SIG-M5 (cell line): ENCODE measurements around the gene MKKS.

Experiments
- DNase-seq: peaks from one replicate; lab custom pipeline; 2025; lab: John Stamatoyannopoulos, UW

Gene MKKS

DNA sequence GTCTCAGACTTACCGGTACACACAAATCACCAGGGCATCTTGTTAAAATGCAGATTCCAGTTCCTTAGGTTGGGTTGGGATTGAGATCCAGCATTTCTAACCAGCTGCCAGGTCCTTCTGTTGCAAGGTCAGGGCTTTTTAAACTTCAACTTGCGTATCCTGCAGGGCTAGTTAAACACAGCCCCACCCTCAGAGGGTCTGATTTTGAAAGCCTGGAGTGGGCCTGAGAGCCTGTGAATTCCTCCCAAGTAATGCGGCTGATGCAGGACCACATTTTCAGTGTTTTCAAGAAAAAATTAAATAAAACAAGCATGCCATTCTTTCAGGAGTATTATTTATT lies 65.3 kb downstream of the MKKS start:
- DNase-seq, result no peak

GRCh38 chr20:10367943-10368701 lies 65.9 kb downstream of the MKKS start:
- DNase-seq, result no peak

DNA sequence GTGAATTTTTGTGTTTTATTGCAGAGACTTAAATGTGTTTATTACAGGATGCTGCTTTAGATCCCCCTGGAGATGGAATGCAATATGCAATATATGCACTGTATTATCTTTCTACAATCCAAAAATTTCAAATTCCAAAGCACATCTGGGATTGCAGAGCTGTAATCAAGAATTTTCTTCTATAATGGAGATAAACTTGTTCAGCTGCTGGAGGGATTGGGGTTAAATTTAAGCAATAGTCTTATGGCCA lies 66.4 kb downstream of the MKKS start:
- no peak for DNase-seq

DNA sequence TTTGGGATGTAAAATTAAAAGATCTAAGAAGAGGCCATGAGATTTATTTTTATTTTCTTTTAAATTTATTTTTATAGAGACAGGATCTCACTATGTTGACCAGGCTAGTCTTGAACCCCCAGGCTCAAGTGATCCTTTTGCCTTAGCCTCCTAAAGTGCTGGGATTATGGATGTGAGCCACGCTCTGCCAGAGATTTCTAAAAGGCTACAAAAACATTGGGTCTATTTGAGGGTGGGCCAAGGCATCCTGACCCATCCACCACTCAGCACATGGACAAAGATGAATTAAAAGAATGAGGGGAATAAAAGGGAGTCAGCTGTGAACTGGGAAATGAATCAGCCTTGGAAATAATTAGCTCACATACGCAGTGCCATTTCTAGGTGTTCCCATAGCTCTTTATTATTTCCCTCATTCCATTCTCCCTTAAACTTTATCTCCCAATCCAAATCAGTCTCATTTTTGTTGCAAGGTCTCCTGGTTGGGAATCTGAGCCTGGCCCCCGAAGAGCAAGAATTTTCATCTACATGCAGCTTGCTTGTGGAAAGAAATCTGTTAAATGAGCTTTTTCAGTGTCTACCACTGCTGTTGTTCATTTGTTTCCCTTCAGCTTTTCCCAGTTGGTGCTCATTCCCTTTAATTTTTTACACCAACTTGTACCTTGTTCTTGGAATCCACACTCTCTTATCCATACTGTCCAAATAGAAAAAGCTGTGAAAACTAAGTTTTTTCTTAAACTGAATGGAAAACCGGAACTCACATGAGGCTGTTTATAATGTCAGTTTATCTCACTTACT lies 66.9 kb downstream of the MKKS start:
- no peak for DNase-seq

GRCh38 chr20:10362674-10363073 lies 71.3 kb downstream of the MKKS start:
- DNase-seq, result no peak

GRCh38 chr20:10360878-10361277 lies 73.1 kb downstream of the MKKS start:
- no peak for DNase-seq

DNA sequence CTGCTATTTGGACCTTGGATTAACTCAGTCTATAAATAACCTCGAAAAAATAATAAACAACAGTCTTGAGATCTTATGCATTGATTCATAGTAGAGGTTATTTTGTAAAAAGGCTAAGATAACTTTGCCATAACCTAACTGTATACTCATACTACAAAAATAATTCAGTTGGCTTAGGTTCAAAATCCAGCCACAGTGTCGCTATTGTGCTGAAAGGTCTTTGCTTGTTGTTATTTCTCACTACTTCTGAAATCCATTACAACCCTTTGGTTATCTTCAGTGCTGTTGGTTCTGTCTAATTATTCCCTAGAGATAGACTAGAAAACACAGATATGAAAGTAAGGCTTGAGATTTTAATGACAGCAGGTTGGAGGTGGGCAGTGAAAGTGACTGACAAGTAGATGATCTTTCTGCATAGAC lies 74.4 kb downstream of the MKKS start:
- no peak for DNase-seq

GRCh38 chr20:10357974-10358373 lies 76.0 kb downstream of the MKKS start:
- no peak for DNase-seq

DNA sequence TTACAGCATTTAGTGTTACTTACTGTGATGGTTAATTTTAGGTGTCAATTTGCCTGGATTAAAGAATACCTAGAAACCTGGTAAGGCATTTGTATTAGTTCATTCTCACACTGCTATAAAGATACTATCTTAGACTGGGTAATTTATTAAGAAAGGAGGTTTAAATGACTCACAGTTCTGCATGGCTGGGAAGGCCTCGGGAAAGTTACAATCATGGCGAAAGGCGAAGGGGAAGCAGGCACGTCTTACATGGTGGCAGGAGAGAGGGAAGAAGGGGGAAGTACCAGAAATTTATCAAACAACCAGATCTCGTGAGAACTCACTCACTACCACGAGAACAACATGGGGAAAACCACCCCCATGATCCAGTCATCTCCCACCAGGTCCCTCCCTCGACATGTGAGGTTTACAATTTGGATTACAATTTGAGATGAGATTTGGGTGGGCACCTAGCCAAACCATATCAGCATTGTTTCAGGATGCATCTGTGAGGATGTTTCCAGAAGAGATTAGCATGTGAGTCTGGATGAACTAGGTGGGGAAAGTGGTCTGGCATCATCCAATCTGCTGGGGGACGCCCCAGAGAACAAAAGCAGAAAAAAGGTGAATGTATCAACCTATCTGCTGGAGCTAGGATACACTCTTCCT lies 76.8 kb downstream of the MKKS start:
- DNase-seq, result no peak

DNA sequence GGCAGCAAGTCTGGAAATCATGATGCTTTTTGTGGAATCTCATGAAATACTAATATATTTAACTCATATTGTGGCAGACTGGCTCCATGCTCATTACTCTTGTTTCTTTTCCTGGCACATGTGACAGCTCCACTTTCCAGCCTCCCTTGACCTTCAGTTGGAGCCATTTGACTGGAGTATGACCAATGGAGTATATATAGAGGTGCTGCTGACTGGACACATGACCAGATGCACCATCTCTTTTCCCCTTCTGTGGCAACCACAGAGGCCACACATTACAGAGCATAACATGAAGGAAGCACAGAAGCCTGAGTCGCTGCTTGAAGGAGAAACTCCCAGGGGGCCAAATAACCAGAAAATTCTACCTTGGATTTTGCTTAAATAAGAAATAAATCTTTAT lies 77.4 kb downstream of the MKKS start:
- DNase-seq, result no peak

DNA sequence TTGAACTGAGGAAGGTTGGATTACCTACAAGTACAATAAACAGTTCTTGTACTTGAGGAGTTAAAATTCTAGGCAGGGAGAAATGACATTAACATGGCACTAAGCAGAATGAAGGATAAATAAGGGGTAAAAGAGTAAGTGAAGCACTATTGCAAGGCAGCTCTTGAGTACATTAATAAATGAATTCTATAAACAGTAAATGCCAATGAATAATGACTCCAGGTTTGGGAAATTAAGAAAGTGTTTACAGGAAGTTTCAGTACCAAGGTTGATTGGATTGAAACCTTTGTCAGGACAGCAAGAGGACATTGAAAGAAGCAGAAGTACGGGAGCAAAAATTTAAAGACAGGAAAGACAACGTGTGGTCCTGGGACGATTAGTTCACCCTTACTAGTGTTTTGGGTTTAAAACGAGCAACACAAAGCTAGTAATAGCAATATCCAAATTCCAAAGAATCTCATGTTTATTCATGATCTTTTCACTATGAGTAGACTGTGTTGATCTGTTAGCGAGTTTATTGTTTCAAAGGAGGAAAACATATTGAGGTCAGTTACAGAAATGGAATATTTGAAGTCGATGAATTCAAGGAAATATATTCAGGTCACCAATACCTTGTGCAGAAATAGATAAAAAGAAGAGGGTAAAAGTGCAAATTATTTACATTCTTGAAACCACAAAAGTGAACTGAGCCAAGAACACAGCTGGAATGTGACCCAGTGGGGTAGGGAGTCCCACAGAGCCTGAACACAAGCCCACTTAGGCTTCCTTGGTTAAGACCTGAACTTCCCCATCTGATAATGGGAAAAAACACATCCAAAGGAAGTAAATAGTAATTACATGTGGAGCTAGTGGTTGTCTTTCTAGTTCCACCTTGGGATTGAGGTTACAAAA lies 80.8 kb downstream of the MKKS start:
- no peak for DNase-seq
